Adrenal gland (tissue), 5 donors: ENCODE results near the gene MAD2L1BP.

Source experiments
- POLR2A ChIP-seq, 2 donors: fragments of 450-650 bp; IDR thresholded peaks; one replicate each; pipeline ENCODE4 v1.6.1; 2017; ENCODE audit warnings: antibody characterized with exemption in 2 of 2, mild to moderate bottlenecking in 2 of 2, moderate library complexity in 1 of 2
- TF ChIP-seq, protein P1 (sequence below), 6 experiments: fragments of 450-650 bp in 4 of 6; fragments of 200-600 bp in 2 of 6; sonication (generic) in 1 of 6; IDR thresholded peaks; 1 replicate in 5 of 6; 2 replicates in 1 of 6; pipeline versions ENCODE4 v1.5.1 to v1.8.0; 2016 to 2021; ENCODE audit warnings: antibody characterized with exemption in 6 of 6, mild to moderate bottlenecking in 2 of 6, moderate library complexity in 1 of 6
- donor health status: DM: no; HTN: no; CAD: no.

DNA sequence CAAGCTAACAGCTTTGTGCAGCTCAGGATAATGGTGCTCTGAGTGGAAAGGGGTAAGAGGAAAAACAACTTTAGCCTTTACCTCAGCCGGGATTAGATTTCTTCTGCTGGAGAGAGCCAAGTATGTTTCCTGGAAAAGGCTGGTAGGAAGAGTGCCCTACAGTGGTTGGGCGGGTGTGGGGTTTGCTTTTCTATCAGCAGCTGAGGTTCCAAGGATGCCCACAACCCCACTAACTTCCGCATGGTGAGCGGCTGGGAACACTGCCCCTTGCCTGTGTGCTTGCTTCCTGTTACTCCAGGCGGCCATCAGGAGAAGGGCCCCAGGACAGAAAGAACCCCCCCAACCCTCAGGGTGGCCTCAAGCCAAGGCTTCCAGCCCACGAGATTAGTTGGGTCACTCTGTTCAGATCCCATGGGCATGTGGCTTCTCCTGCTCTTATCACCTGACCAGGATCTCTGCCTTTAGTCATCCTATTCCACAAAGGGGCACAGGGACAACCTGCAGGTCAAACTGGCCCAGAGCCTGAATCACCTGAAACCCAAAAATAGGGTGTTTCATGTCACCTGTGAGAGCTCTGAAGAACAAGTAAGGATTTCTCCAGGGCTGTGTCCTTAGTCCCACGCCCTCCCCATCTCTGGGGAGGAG, 41.4 kb downstream of the MAD2L1BP start:
- TF ChIP-seq POLR2A (IDR thresholded peaks at IDR 0.05), result no peak
- TF ChIP-seq, protein P1, sequence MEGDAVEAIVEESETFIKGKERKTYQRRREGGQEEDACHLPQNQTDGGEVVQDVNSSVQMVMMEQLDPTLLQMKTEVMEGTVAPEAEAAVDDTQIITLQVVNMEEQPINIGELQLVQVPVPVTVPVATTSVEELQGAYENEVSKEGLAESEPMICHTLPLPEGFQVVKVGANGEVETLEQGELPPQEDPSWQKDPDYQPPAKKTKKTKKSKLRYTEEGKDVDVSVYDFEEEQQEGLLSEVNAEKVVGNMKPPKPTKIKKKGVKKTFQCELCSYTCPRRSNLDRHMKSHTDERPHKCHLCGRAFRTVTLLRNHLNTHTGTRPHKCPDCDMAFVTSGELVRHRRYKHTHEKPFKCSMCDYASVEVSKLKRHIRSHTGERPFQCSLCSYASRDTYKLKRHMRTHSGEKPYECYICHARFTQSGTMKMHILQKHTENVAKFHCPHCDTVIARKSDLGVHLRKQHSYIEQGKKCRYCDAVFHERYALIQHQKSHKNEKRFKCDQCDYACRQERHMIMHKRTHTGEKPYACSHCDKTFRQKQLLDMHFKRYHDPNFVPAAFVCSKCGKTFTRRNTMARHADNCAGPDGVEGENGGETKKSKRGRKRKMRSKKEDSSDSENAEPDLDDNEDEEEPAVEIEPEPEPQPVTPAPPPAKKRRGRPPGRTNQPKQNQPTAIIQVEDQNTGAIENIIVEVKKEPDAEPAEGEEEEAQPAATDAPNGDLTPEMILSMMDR (IDR thresholded peaks at IDR 0.05), result no peak
